ENCODE measurements around the gene CNTN1.

The CNTN1 gene

GRCh38 chr12:40837891-40838429 lies 145.7 kb downstream of the CNTN1 start:
- DNase-seq (ENCODE audit: low read depth in 1 of 2, low spot score in 1 of 2), result no peak
- in situ Hi-C loops (cut with HindIII; ENCODE audit: low pct_unique_long_range_greater_than_20kb, low sequenced_read_pairs), result no loop called here
- TF ChIP-seq JUND (IDR thresholded peaks at IDR 0.05; ENCODE audit: low read depth), result no peak

DNA sequence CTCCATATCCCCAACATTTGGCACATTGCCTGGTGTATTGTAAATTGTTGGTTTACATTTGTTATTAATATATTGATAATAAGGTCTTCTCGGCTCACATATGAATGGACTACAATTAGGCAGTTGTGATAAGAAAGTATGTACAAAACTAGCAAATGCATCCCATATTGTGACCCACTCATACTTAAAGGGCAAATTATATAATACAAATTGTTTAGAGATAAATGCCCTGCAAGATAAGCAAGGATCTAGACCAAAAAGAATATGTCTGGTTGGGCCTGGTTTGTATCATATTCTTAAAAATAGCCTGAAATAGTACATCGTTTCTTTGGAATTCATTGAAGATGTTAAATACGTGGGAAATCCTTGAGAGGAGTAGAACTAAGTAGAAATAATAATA lies 151.3 kb downstream of the CNTN1 start:
- in situ Hi-C loops (cut with HindIII; ENCODE audit: low pct_unique_long_range_greater_than_20kb, low sequenced_read_pairs), result no loop called here
- TF ChIP-seq JUND (IDR thresholded peaks at IDR 0.05; ENCODE audit: low read depth), result no peak
- no peak for DNase-seq (ENCODE audit: low read depth in 1 of 2, low spot score in 1 of 2)

DNA sequence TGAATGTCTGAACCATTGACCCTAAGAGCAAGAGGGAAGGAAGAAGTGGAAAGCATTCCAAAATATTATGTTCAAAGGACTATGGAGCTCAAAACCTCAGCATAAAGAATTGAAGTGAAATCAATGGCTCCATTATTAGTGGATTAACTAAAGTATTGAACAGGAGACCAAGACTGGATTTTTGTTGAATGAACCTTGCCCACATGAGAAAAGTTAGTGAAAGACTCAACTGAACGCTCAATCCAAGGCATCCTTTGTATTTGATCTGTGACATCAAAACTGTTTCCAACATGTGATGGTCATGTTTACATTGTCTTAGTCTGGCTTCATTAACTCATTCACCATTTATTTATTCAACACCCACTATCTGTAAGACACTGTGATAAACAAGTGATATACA lies 161.0 kb downstream of the CNTN1 start:
- TF ChIP-seq JUND (IDR thresholded peaks at IDR 0.05; ENCODE audit: low read depth), result no peak
- DNase-seq (ENCODE audit: low read depth in 1 of 2, low spot score in 1 of 2), result no peak
- in situ Hi-C loops (cut with HindIII; ENCODE audit: low pct_unique_long_range_greater_than_20kb, low sequenced_read_pairs), result no loop called here

GRCh38 chr12:40854604-40855003 lies 162.4 kb downstream of the CNTN1 start:
- DNase-seq (ENCODE audit: low read depth in 1 of 2, low spot score in 1 of 2), result no peak
- in situ Hi-C loops (cut with HindIII; ENCODE audit: low pct_unique_long_range_greater_than_20kb, low sequenced_read_pairs), result no loop called here
- no peak for TF ChIP-seq JUND (IDR thresholded peaks at IDR 0.05; ENCODE audit: low read depth)

DNA sequence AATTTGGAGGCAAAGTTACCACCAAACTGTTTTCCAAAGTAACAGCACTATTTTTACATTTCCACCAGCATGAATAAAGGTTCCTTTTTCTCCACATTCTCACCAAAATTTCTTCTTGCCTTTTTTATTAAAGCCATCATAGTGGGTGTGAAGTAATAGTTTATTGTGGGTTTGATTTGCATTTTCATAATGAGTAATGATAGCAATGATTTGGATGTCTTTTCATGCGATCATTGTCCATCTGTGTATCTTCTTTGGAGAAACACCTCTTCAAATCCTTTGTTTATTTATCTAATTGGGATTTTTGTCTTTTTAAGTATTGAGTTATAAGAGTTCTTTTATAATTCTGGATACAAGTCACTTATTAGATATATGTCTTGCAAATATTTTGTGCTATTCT lies 172.7 kb downstream of the CNTN1 start:
- in situ Hi-C loops (cut with HindIII; ENCODE audit: low pct_unique_long_range_greater_than_20kb, low sequenced_read_pairs), result no loop called here
- no peak for DNase-seq (ENCODE audit: low read depth in 1 of 2, low spot score in 1 of 2)

GRCh38 chr12:40870981-40871380 lies 178.7 kb downstream of the CNTN1 start:
- TF ChIP-seq JUND (IDR thresholded peaks at IDR 0.05; ENCODE audit: low read depth), result no peak
- DNase-seq (ENCODE audit: low read depth in 1 of 2, low spot score in 1 of 2), result no peak
- in situ Hi-C loops (cut with HindIII; ENCODE audit: low pct_unique_long_range_greater_than_20kb, low sequenced_read_pairs), result no loop called here

More for the DNA sequence above, 172.7 kb downstream of the CNTN1 start:
- TF ChIP-seq JUND (IDR thresholded peaks at IDR 0.05; ENCODE audit: low read depth), result no peak

DNA sequence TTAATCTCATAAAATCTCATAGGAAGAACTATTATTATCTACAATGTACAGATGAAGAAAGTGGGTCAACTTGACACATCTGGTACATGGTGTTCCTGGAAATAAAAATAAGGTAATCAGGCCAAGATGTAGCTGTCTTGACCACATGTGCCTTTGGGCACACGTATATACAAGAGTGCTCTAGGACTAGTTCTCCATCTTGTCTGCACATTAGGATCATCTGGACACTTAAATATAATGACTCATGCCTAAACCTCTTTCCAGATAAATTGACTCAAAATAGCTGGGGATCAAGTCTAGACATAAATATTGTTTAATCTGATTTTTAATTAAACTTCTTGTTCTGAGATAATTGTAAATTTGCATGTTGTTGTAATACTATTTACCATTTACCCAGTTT lies 182.6 kb downstream of the CNTN1 start:
- no peak for DNase-seq (ENCODE audit: low read depth in 1 of 2, low spot score in 1 of 2)
- TF ChIP-seq JUND (IDR thresholded peaks at IDR 0.05; ENCODE audit: low read depth), result no peak
- in situ Hi-C loops (cut with HindIII; ENCODE audit: low pct_unique_long_range_greater_than_20kb, low sequenced_read_pairs), result no loop called here

DNA sequence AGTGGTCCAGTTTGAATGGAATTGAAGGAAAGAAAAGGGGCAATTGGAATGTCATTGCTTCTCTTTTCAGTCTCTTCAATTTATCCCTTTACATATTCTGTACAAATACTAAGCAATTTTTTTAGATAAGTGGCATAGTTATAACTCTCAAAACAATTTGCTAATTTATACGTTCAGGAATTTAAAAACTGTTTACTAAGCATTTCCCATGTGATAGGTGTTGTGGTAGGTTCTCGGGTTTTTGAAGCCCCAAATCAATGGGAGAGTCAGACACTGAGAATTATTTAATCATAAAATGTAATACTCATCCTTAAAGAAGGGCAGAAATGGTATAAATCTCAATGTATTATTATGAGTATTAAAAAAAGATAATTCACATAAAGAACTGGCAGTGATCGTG lies 197.1 kb downstream of the CNTN1 start:
- in situ Hi-C loops (cut with HindIII; ENCODE audit: low pct_unique_long_range_greater_than_20kb, low sequenced_read_pairs), result no loop called here
- DNase-seq (ENCODE audit: low read depth in 1 of 2, low spot score in 1 of 2), result no peak
- TF ChIP-seq JUND (IDR thresholded peaks at IDR 0.05; ENCODE audit: low read depth), result no peak

- DNase-seq (ENCODE audit: low read depth in 1 of 2, low spot score in 1 of 2), result no peak
- TF ChIP-seq JUND (IDR thresholded peaks at IDR 0.05; ENCODE audit: low read depth), result no peak
- in situ Hi-C loops (cut with HindIII; ENCODE audit: low pct_unique_long_range_greater_than_20kb, low sequenced_read_pairs), result no loop called here
Measured at GRCh38 chr12:40892528-40892927, 200.3 kb downstream of the CNTN1 start.

DNA sequence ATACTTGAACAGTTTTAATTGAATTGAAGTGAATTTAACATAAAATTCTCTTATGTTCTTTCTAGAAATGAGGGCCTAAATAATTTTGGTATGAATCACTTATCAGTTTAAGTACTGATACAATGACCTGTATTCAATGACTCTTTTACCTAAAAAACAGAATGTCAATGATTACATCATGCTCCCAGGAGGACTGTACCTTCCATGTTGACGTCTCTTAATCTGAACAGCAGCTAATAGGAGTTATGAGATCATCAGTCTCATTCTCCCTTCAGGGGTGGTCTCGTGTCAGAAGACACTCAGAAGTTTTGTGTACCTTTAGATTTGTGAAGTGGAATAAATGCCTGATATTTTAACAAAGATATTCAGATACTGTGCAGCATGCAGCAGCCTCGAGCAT lies 206.3 kb downstream of the CNTN1 start:
- no peak for DNase-seq (ENCODE audit: low read depth in 1 of 2, low spot score in 1 of 2)
- TF ChIP-seq JUND (IDR thresholded peaks at IDR 0.05; ENCODE audit: low read depth), result no peak
- in situ Hi-C loops (cut with HindIII; ENCODE audit: low pct_unique_long_range_greater_than_20kb, low sequenced_read_pairs), result no loop called here

DNA sequence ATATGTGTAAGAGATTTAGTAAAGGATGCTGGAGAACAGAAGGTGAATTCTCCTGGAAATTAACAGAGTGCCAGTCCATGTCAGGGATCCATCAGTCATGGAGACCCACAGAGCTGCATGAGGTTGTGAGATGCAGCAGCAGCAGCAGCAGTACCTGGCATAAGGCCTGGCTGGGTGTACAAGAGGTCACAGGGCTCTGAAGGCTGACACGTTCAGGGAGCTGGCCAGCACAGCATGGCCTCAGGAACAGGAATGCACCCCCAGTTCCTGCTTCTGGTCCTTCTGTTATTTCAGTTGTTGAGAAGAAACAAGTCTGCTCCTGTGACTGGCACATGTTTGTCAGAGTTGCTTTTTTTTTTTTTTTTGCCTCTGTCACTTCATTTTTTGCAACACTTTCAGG lies 210.8 kb downstream of the CNTN1 start:
- in situ Hi-C loops (cut with HindIII; ENCODE audit: low pct_unique_long_range_greater_than_20kb, low sequenced_read_pairs), result no loop called here
- TF ChIP-seq JUND (IDR thresholded peaks at IDR 0.05; ENCODE audit: low read depth), result no peak
- no peak for DNase-seq (ENCODE audit: low read depth in 1 of 2, low spot score in 1 of 2)

DNA sequence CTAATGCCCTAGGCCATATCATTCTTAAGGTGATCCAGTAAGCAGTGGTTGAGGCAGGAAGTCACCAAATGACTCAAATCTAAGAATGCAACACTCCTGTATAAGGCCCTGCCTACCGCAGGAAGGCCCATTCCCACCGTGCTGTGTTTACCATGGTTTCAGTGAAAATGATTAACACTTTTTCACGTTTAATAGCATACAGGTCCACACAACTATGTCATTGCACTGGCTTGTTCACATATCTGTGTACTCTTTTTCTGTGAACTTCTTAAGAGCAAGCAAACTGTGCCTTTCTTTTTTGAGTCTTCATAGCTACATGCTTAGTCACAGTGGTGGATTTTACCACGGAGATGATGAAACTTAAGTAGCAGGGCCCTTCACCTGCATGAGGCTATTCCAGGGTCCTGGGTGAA lies 214.9 kb downstream of the CNTN1 start:
- no peak for DNase-seq (ENCODE audit: low read depth in 1 of 2, low spot score in 1 of 2)
- TF ChIP-seq JUND (IDR thresholded peaks at IDR 0.05; ENCODE audit: low read depth), result no peak
- in situ Hi-C loops (cut with HindIII; ENCODE audit: low pct_unique_long_range_greater_than_20kb, low sequenced_read_pairs), result no loop called here

- in situ Hi-C loops (cut with HindIII; ENCODE audit: low pct_unique_long_range_greater_than_20kb, low sequenced_read_pairs), result no loop called here
- no peak for DNase-seq (ENCODE audit: low read depth in 1 of 2, low spot score in 1 of 2)
- no peak for TF ChIP-seq JUND (IDR thresholded peaks at IDR 0.05; ENCODE audit: low read depth)
Measured at GRCh38 chr12:40911676-40912075, 219.4 kb downstream of the CNTN1 start.

DNA sequence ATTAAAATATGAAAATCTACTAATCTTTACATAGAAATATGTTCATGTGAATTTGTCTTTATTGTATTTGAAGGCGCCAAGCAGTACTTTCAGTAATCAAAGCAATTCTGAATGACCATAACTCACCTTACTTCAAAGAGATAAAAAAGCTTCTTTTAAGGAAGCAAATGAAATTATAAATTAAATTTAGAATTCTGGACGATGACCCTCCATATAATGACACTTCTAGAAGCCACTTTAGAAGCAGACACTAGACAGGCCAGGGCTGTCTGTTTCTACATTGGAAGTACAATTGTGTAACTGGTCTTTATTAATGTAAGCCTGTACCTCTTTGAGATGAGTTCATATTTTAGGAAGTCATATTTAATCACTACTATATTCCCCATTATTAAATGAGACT lies 222.9 kb downstream of the CNTN1 start:
- no peak for TF ChIP-seq JUND (IDR thresholded peaks at IDR 0.05; ENCODE audit: low read depth)
- in situ Hi-C loops (cut with HindIII; ENCODE audit: low pct_unique_long_range_greater_than_20kb, low sequenced_read_pairs), result no loop called here

More for the DNA sequence above, 222.9 kb downstream of the CNTN1 start:
- no peak for DNase-seq (ENCODE audit: low read depth in 1 of 2, low spot score in 1 of 2)

Data from T47D (cell line).